ENCODE results near the gene PRTN3.
"Not testable (repeated sequence)": the region's sequence is repeated elsewhere in the genome, so short reads cannot be mapped to it uniquely, and the experiment has no call there.

Gene PRTN3

GRCh38 chr19:876780-877314, 36.0 kb downstream of the PRTN3 start:
- TF ChIP-seq CTCF (conservative IDR thresholded peaks at IDR 0.05; ENCODE audit: low read depth, low read length): no peak
- H3K4me3 ChIP-seq (ENCODE audit: low read length): no peak overlapping the region
- no peak for DNase-seq (ENCODE audit: low read depth)

GRCh38 chr19:877992-878660, 37.3 kb downstream of the PRTN3 start:
- not testable (repeated sequence) for H3K4me3 ChIP-seq (ENCODE audit: low read length)

GRCh38 chr19:878751-879561, 38.2 kb downstream of the PRTN3 start:
- not testable (repeated sequence) for DNase-seq (ENCODE audit: low read depth); H3K4me3 ChIP-seq (ENCODE audit: low read length)

More at GRCh38 chr19:877992-878660, 37.3 kb downstream of the PRTN3 start:
- not testable (repeated sequence) for DNase-seq (ENCODE audit: low read depth)

GRCh38 chr19:879711-880438, 39.1 kb downstream of the PRTN3 start:
- TF ChIP-seq CTCF (conservative IDR thresholded peaks at IDR 0.05; ENCODE audit: low read depth, low read length): no peak
- no peak for DNase-seq (ENCODE audit: low read depth)
- no peak overlapping the region for H3K4me3 ChIP-seq (ENCODE audit: low read length)

GRCh38 chr19:881385-882071, 40.7 kb downstream of the PRTN3 start:
- no peak overlapping the region for H3K4me3 ChIP-seq (ENCODE audit: low read length)
- DNase-seq (ENCODE audit: low read depth): no peak
- no peak for TF ChIP-seq CTCF (conservative IDR thresholded peaks at IDR 0.05; ENCODE audit: low read depth, low read length)

GRCh38 chr19:882871-883497, 42.2 kb downstream of the PRTN3 start:
- TF ChIP-seq CTCF (conservative IDR thresholded peaks at IDR 0.05; ENCODE audit: low read depth, low read length): no peak
- no peak for DNase-seq (ENCODE audit: low read depth)
- H3K4me3 ChIP-seq (ENCODE audit: low read length): no peak overlapping the region

GRCh38 chr19:883661-884211, 42.9 kb downstream of the PRTN3 start:
- TF ChIP-seq CTCF (conservative IDR thresholded peaks at IDR 0.05; ENCODE audit: low read depth, low read length): no peak
- no peak for DNase-seq (ENCODE audit: low read depth)
- no peak overlapping the region for H3K4me3 ChIP-seq (ENCODE audit: low read length)
